Smooth muscle cell (in vitro differentiated cells): Measurements from ENCODE around the gene L3MBTL4. TPM values are rescaled to one million over a fixed set of nuclear protein-coding genes. Genes with fewer than 3 reads are reported as not detected.

Experiments used
- DNase-seq: peaks from one replicate; lab custom pipeline; 2025; ENCODE audit not compliant: unreplicated experiment; lab: John Stamatoyannopoulos, UW
- H2AFZ ChIP-seq: fragments of 200-600 bp; sonication (generic); 2 replicates; pipeline ENCODE4 v1.6.0; 2016; ENCODE audit warnings: antibody characterized with exemption, low read depth, mild to moderate bottlenecking
- H3F3A ChIP-seq: fragments of 200-600 bp; sonication (generic); 2 replicates; pipeline ENCODE4 v1.6.0; 2017; ENCODE audit warnings: antibody characterized with exemption, low read depth
- H3K27ac ChIP-seq: fragments of 200-600 bp; sonication (generic); 2 replicates; pipeline ENCODE4 v1.5.1; 2016; ENCODE audit warnings: low read depth, mild to moderate bottlenecking
- H3K27me3 ChIP-seq: fragments of 200-600 bp; sonication (generic); 2 replicates; pipeline ENCODE4 v1.6.1; 2016; ENCODE audit warnings: low read depth, mild to moderate bottlenecking
- H3K36me3 ChIP-seq: fragments of 200-600 bp; sonication (generic); 2 replicates; pipeline ENCODE4 v1.5.1; 2016; ENCODE audit warnings: low read depth
- H3K4me1 ChIP-seq: fragments of 200-600 bp; sonication (generic); 2 replicates; pipeline ENCODE4 v1.5.1; 2016; ENCODE audit warnings: low read depth
- H3K4me2 ChIP-seq: fragments of 200-600 bp; sonication (generic); 2 replicates; pipeline ENCODE4 v1.6.0; 2016; ENCODE audit warnings: mild to moderate bottlenecking
- H3K4me3 ChIP-seq: fragments of 200-600 bp; sonication (generic); 2 replicates; pipeline ENCODE4 v1.5.1; 2016; ENCODE audit warnings: mild to moderate bottlenecking
- H3K79me2 ChIP-seq: fragments of 200-600 bp; sonication (generic); 2 replicates; pipeline ENCODE4 v1.6.0; 2016; ENCODE audit warnings: low read depth, mild to moderate bottlenecking
- H3K9ac ChIP-seq: fragments of 200-600 bp; sonication (generic); 2 replicates; pipeline ENCODE4 v1.6.0; 2016; ENCODE audit warnings: low read depth
- H3K9me3 ChIP-seq: fragments of 200-600 bp; sonication (generic); replicated peaks from 2 replicates; pipeline ENCODE4 v1.5.1; 2016; ENCODE audit warnings: low read depth
- H4K20me1 ChIP-seq: fragments of 200-600 bp; sonication (generic); 2 replicates; pipeline ENCODE4 v1.6.0; 2016; ENCODE audit warnings: low read depth
- CTCF ChIP-seq: fragments of 200-600 bp; sonication (generic); IDR thresholded peaks from 2 replicates; pipeline ENCODE4 v1.5.1; 2017; ENCODE audit warnings: borderline replicate concordance, mild to moderate bottlenecking, antibody characterized with exemption; ENCODE audit not compliant: insufficient read depth, poor library complexity, severe bottlenecking
- WGBS: methylation state at CpG from one replicate; pipeline ENCODE4 v1.1.7; 2016; ENCODE audit warnings: low lambda C conversion rate; 5-methylcytosine and 5-hydroxymethylcytosine counted together
- polyA plus RNA-seq: library from polyadenylated mRNA; unstranded; fragments of >200 nt; fragmentation: Nextera tagmentation; extraction: Ambion mirVana; gene quantifications from 2 replicates; pipeline ENCODE4 v1.2.1, GENCODE V29; 2016
- total RNA-seq: library from RNA; depleted of rRNA; stranded (reverse); fragments of >200 nt; gene quantifications from 2 replicates; pipeline ENCODE4 v1.2.3, GENCODE V29; 2014

L3MBTL4 gene
- total and polyA plus RNA-seq, 2 experiments from 2014 or later: 3.4 TPM; not detected in 1

DNA sequence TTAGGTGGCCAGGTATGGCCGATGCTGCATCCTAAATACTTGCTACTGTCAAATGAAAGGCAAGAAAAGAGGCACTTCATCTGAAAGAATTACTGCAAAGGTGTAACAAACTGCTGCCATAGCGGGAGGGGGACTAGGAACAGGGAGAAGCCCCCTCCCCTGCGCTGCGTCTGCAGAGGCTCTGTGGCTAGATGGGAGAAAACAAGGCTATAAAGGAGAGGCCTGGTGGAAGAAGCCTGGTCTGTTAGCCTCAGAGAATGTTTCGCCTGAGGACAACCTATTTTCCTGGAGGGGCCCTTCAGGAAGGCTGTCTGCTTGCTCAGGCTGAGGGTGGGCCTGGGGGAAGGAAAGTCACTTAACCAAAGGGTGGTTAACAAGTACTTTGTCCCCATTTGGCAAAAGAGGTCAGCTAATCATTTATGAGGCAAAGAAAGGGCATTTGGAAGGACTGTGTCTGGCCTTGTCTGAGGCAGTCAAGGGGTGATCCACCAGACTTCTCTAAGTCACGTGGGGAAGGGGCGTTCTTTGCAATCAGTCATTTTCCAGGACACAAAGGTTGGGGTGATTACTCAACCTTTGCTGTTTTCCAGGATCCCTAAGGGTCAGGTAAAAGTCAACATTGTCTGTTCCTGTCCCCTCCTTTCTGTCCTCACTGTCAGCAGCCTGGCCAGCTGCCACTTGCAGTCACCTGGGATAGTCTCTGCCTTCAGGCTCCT lies 416.4 kb downstream of the L3MBTL4 start:
- Histone ChIP-seq H3K9ac (no peak overlapping the region), H3K9me3 (no peaks in the 10 kb centered on the region), H3K36me3 (no peaks in the 10 kb centered on the region), H3K27ac (no peak overlapping the region), H3K4me1 (no peaks in the 10 kb centered on the region), H2AFZ (no peak overlapping the region), H3K27me3 (peaks cover 18% of the 10 kb centered on the region), H3K79me2 (no peaks in the 10 kb centered on the region), H3F3A (no peaks in the 10 kb centered on the region), H4K20me1 (no peaks in the 10 kb centered on the region), H3K4me3 (no peak overlapping the region), H3K4me2 (no peak overlapping the region)
- no peak for DNase-seq
- TF ChIP-seq CTCF: no peak
- WGBS: 75% methylated on average over 7 of the region's 7 CpGs

DNA sequence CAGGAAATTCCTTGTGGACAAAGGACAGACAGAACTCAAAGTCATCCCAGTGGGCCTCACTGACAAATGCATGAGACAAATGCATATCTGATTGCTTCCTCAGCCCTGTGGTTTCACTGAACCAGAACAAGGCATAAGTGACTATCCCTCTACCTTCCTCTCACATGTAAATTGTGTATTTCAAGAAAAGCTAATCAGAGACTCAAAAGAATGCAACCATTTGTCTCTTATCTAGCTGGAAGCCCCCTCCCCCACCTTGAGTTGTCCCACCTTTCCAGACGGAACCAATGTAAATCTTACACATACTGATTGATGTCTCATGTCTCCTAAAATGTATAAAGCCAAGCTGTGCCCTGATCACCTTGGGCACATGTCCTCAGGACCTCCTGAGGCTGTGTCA lies 417.4 kb downstream of the L3MBTL4 start:
- H3K4me3 ChIP-seq: no peak overlapping the region
- TF ChIP-seq CTCF: no peak
- no peak overlapping the region for H2AFZ ChIP-seq
- no peaks in the 10 kb centered on the region for H4K20me1 ChIP-seq
- H3K9me3 ChIP-seq: no peaks in the 10 kb centered on the region
- H3K27me3 ChIP-seq: peaks cover 23% of the 10 kb centered on the region
- no peaks in the 10 kb centered on the region for H3F3A ChIP-seq
- no peaks in the 10 kb centered on the region for H3K36me3 ChIP-seq
- H3K4me1 ChIP-seq: no peaks in the 10 kb centered on the region
- H3K4me2 ChIP-seq: no peak overlapping the region
- WGBS: 73% methylated on average over 1 of the region's 1 CpG
- H3K79me2 ChIP-seq: no peaks in the 10 kb centered on the region
- H3K27ac ChIP-seq: no peak overlapping the region
- no peak overlapping the region for H3K9ac ChIP-seq
- DNase-seq: no peak

DNA sequence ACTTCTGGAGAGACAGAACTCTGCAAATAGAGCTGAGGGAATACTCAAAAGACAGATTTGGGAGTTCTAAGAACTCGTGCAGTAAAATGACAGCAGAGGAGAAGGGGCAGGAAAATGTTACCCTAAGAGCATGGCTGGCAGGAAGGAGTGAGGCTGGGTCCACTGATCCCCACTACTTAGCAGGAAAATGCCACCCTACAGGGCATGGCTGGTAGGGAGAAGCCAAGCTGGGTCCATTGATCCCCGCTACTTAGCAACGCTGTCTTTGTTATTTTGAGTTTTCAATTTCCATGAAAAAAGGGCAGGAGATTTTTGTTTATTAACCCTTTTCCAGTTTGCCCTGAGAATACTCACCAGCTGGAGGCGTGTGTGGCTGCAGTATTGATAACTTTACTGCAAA lies 419.1 kb downstream of the L3MBTL4 start:
- no peaks in the 10 kb centered on the region for H3K36me3 ChIP-seq
- no peaks in the 10 kb centered on the region for H3F3A ChIP-seq
- H3K9me3 ChIP-seq: no peaks in the 10 kb centered on the region
- 76% methylated on average over 4 of the region's 4 CpGs for WGBS
- H3K27me3 ChIP-seq: peaks cover 23% of the 10 kb centered on the region
- H3K4me1 ChIP-seq: no peaks in the 10 kb centered on the region
- H3K4me3 ChIP-seq: no peak overlapping the region
- no peak overlapping the region for H3K4me2 ChIP-seq
- no peak overlapping the region for H3K27ac ChIP-seq
- H4K20me1 ChIP-seq: no peaks in the 10 kb centered on the region
- no peaks in the 10 kb centered on the region for H3K79me2 ChIP-seq
- no peak overlapping the region for H3K9ac ChIP-seq
- H2AFZ ChIP-seq: no peak overlapping the region
- no peak for TF ChIP-seq CTCF
- DNase-seq: no peak

DNA sequence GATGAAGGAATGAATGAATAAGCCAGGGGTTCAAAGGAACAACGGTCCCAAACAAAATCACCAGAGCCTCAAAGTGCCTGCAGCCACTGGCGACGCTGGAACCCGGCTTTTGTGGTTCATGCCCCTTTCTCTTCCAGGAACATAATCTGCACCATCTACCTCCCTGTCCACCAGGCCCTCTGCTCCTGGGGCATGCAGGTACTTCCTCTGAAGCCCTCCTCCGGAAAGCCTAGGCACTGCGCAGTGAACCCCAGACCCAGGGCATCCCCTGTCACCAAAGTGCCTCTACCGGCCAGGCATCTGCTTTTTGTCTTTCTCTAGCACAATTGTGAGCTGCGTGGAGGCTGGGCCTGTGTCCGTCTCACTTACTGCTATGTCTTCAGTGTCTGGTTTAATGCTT lies 420.8 kb downstream of the L3MBTL4 start:
- no peak for DNase-seq
- Histone ChIP-seq H2AFZ (no peak overlapping the region), H3K79me2 (no peaks in the 10 kb centered on the region), H3K36me3 (no peaks in the 10 kb centered on the region), H3K4me1 (no peaks in the 10 kb centered on the region), H3K4me2 (no peak overlapping the region), H3K9me3 (no peaks in the 10 kb centered on the region), H3F3A (no peaks in the 10 kb centered on the region), H3K9ac (no peak overlapping the region), H3K27ac (no peak overlapping the region), H3K4me3 (no peak overlapping the region), H4K20me1 (no peaks in the 10 kb centered on the region), H3K27me3 (peaks cover 23% of the 10 kb centered on the region)
- TF ChIP-seq CTCF: no peak
- WGBS: 93% methylated on average over 9 of the region's 9 CpGs
